ENCODE results near the gene MYH4.

MYH4 gene

DNA sequence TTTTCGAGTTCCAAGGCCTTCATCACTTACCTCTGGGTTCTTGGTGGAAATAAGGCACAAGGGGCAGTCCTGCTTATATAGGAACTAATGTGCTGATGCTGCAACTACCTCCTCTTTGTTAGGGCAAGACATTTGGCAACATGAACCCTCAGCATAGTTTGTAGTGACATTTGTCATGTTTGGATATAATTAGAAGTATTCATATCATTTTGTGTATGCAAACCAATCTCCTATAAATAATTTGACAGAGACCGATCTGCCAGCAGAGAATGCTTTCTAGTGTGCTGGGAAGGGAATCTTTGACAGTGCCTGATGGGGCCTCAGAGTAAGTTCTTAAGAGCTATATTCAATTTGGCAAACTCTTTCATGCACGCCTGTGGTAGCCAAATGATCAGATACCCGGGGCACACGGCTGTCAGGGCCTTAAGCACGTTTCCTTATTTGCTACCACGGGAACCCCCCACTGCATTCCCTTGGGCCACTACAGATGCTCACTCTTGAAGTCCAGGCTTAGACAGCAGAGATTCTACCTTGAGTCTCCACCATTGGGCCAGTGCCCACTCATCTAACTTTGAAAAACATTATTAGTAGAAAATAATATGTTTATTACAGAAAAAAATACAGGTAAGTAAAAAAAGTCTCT, 47.3 kb downstream of the MYH4 start, which contains the start of gene MYH8:
TSS of gene MYH8 (minus strand) at position 51 of the 643 bp plus-strand sequence. CDS start 1,723 bp downstream, outside the sequence.
- no peak for DNase-seq (ENCODE audit: low read depth in 2 of 3, low spot score in 1 of 3)

DNA sequence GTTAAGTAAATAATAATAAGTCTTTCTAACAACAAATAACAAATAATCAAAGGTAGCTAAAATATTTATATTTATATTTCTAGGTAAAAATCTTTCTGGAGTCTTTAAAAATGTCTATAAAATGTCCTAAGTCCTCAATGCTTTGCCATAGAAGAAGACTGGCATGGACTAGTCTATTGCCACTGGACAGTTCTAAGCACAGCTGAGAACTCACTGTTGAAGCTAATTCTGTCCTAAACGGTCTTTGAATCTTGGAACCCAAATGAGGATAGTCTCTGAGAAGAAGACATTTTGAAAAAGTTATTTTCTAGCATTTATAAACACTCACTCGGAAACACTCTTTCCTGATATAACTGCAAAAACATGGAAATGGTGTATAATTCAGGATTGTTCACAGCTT, 48.1 kb downstream of the MYH4 start:
- no peak for DNase-seq (ENCODE audit: low read depth in 2 of 3, low spot score in 1 of 3)

DNA sequence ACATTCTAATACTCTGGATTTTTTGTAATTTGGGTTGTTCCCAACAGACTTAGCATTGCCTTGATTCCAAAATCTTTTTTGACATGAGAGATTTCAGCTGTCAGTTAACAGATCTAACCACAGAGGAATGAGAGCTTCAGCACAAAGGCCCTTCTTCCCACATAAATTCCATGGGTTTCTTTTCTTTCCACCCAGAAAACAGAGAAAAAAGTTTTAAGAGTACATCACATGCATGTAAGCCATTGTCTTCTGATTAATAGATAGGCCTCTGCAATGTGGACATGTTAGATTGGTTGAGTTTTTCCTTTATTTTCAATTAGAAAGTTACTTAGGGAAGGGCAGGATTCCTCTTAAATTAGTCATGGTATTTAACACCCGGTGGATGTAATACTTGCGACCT, 48.5 kb downstream of the MYH4 start:
- no peak for DNase-seq (ENCODE audit: low read depth in 2 of 3, low spot score in 1 of 3)

DNA sequence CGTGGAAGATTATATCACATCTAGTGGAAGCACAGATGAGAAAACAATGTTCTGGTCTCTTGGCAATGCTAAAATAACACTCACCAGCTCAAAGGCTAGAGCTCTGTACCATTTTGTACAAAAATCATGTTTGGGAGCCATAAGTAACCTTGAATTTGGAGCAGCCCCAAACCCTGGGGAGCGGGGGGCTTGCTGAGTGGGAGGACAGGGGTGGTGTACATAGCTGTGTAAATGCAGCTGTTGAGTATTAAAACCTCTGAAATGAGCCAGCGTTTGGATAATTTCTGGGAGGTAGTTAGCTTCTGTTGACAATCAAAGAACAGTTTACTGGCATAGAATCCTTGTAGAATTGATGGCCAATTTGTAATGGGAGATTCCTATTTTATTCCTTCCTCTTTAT, 51.9 kb downstream of the MYH4 start:
- no peak for DNase-seq (ENCODE audit: low read depth in 2 of 3, low spot score in 1 of 3)

DNA sequence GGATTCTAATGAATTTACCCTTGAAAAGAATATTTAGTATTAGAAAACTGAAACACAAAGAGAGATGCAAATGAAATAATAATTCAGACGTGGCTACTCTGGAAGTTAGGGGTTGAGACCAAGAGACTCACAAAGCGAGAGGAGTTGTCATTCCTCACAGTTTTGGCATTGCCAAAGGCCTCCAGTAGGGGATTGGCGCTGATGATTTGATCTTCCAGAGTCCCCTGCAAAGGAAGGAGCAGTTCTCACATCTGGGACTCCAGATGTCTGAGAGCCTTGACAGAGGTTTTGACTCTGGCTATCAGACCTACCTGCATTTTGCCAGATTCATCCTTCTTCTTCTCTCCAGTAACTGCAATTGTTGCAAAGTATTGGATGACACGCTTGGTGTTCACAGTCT, 54.2 kb downstream of the MYH4 start:
- no peak for DNase-seq (ENCODE audit: low read depth in 2 of 3, low spot score in 1 of 3)

DNA sequence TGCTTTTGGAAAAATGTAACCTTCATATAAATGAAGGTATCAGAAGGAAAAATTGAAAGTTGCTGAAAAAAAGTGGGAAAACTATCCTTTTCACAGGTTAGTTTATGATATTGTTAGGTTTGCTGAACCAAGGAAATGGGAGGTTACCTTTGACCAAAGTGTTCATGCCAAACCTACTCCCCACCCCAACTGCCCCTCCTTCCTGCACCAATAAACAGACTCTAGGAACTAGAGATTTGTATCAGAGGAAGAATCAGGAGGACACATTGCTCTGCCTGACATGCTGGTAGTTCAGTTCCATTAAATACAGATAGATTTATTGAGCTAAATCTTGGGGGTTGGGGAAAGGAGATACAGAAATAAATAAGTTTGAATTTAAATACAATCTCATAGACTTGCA, 65.8 kb downstream of the MYH4 start:
- DNase-seq (ENCODE audit: low read depth in 2 of 3, low spot score in 1 of 3): no peak

DNA sequence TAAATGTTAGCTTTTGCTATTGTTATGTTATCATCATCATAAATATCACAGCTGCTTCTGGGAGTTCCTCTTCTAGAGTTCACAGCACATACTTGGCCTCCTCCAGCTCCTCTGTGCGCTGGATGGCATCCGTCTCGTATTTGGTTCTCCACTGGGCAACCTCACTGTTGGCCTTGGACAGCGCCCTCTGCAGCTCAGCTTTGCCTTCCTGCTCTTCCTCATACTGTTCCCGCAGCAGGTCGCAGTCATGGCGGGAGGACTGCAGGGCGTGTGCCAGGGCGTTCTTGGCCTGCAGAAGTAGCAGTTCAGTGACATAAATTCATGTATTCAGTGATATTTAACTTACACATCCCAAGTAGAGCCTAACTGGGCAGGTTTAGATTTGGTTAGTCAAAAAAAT, 71.0 kb downstream of the MYH4 start:
- no peak for DNase-seq (ENCODE audit: low read depth in 2 of 3, low spot score in 1 of 3)

DNA sequence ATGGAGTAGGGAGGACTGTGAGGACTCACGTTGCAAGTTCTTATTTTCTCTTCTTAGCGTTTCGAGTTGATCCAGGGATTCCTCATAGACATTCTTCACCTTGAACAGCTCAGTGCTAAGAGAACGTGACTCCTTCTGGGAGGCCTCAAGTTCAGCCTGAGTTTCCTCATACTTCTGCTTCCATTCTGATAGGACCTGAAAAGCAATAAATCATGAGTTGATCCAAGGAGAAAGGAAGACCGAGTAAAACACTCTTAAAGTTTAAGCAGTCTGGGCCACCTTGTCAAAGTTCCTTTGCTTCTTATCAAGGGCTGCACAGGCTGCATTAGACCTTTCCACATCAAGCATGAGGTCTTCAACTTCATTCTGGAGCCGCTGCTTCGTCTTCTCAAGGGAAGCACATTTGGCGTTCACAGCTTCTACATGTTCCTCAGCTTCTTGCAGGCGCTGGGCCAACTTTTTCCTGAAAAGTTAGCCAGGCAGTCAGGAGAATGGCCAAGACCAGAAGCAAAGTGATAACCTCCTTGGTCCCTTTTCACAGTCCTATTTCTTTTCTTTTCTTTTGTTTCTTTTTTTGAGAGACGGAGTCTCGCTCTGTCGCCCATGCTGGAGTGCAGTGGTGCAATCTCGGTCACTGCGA, 72.7 kb downstream of the MYH4 start:
- DNase-seq (ENCODE audit: low read depth in 2 of 3, low spot score in 1 of 3): no peak

DNA sequence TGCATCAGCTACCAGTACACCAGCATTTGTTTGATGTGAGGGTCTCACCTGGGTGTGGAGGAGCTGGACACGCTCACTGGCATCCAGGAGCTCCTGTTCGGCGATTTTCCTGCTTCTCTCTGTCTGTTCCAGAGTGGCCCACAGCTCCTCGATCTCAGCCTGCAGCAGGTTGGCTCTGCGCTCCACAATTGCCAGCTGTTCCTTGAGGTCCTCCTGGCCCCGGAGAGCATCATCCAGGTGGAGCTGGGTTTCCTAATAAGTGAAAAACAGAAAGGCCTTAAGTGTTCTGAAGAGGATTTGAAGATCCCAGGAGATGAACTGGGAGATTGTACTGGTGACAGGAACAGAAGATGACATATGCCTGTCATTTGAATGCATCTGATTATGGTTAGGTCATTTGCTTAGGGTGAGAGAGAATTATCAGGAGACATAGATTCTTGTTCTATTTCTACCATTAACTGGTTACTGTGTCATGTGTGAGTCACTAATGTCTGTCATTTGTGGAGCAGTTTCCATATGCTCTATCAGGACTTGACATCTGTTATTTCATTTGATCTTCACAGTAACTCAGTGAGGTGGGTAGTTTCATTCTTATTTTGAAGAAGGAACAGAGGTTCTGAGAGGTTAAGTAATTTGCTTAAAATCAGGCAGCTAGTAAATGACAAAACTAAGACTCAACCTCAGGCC, 75.0 kb downstream of the MYH4 start:
- no peak for DNase-seq (ENCODE audit: low read depth in 2 of 3, low spot score in 1 of 3)
